Dendritic cell treated with granulocyte-macrophage colony-stimulating factor and Interleukin-4, amounts not matched to agents 40 ng/mL and 50 ng/mL, for 4 days (primary cell): ENCODE measurements around the gene ARHGEF38.

Experiments used
- H3K27ac Mint-ChIP-seq: one replicate; pipeline ENCODE4 v1.8.0; 2022; ENCODE audit warnings: mild to moderate bottlenecking, mixed read lengths
- H3K27me3 Mint-ChIP-seq: one replicate; pipeline ENCODE4 v1.8.0; 2022; ENCODE audit warnings: mild to moderate bottlenecking, mixed read lengths
- H3K36me3 Mint-ChIP-seq: one replicate; pipeline ENCODE4 v1.8.0; 2022; ENCODE audit warnings: low read depth, mixed read lengths
- H3K4me1 Mint-ChIP-seq: one replicate; pipeline ENCODE4 v1.8.0; 2022; ENCODE audit warnings: low read depth, mixed read lengths
- H3K4me3 Mint-ChIP-seq: one replicate; pipeline ENCODE4 v1.8.0; 2022; ENCODE audit warnings: mild to moderate bottlenecking, moderate library complexity, mixed read lengths
- H3K9me3 Mint-ChIP-seq: one replicate; pipeline ENCODE4 v1.8.0; 2022; ENCODE audit warnings: mixed read lengths
- intact Hi-C: fragments of 100-400 bp; cut with micrococcal nuclease; formaldehyde crosslinking; loops from one replicate; pipeline ENCODE4 v1.15.0; 2022

ARHGEF38 gene

GRCh38 chr4:105544520-105545286 is 7.7 kb upstream of the ARHGEF38 start:
- H3K27ac Mint-ChIP-seq = no peak overlapping the region
- H3K36me3 Mint-ChIP-seq = no peaks in the 10 kb centered on the region
- H3K4me3 Mint-ChIP-seq = no peak overlapping the region
- peaks cover 1% of the 10 kb centered on the region for H3K27me3 Mint-ChIP-seq
- H3K4me1 Mint-ChIP-seq = no peaks in the 10 kb centered on the region
- intact Hi-C loops = no loop called here
- no peaks in the 10 kb centered on the region for H3K9me3 Mint-ChIP-seq

- no peaks in the 10 kb centered on the region for H3K36me3 Mint-ChIP-seq
- no peaks in the 10 kb centered on the region for H3K4me1 Mint-ChIP-seq
- intact Hi-C loops = no loop called here
- peaks cover 1% of the 10 kb centered on the region for H3K27me3 Mint-ChIP-seq
- no peak overlapping the region for H3K27ac Mint-ChIP-seq
- no peaks in the 10 kb centered on the region for H3K9me3 Mint-ChIP-seq
- no peak overlapping the region for H3K4me3 Mint-ChIP-seq
Measured at GRCh38 chr4:105546086-105546485, 6.3 kb upstream of the ARHGEF38 start.

GRCh38 chr4:105547769-105548168 is 4.7 kb upstream of the ARHGEF38 start:
- Mint-ChIP-seq H3K4me3 (no peak overlapping the region), H3K27ac (no peak overlapping the region), H3K4me1 (no peaks in the 10 kb centered on the region), H3K27me3 (no peaks in the 10 kb centered on the region), H3K9me3 (no peaks in the 10 kb centered on the region), H3K36me3 (no peaks in the 10 kb centered on the region)
- intact Hi-C loops = no loop called here

DNA sequence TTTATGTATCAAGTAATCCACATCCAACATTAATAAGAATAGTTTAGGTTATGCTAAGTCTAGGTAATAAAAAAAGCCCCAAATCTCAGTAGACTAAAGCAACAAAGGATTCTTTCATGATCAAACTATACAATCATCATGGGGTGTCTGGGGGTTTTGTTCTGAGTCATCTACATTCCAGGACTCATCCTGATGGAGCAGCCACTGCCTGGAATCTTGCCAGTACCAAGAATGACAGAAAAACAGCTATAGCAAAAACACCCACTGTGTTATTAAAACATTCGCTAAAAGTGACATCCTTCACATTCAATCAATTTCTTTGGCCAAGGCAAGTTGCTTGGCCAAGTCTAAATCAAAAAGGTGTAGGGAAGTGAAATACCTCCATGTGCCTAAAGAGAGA is 3.9 kb upstream of the ARHGEF38 start:
- H3K9me3 Mint-ChIP-seq = no peaks in the 10 kb centered on the region
- no peaks in the 10 kb centered on the region for H3K4me1 Mint-ChIP-seq
- no peak overlapping the region for H3K27ac Mint-ChIP-seq
- H3K27me3 Mint-ChIP-seq = no peaks in the 10 kb centered on the region
- intact Hi-C loops = no loop called here
- no peak overlapping the region for H3K4me3 Mint-ChIP-seq
- no peaks in the 10 kb centered on the region for H3K36me3 Mint-ChIP-seq

DNA sequence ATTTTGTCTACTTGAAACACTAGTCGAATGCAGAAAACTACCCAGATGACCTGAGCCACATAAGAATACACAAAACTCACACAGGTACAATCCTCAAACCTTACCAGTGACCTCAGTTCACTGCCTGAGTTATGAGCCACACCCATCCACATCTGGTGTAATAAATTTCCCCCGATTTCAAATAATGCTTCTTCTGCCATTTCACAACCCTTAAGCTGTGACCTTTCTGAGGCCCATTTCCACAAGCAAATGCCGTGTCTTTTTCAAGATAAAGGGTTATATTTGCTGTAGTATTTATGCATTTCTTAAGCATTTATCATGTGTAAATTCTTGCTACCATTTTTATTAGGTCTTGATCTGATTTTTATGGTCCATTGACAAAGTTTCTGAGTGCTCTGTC is 1.8 kb upstream of the ARHGEF38 start:
- Mint-ChIP-seq H3K4me3 (no peak overlapping the region), H3K27me3 (no peaks in the 10 kb centered on the region), H3K9me3 (no peaks in the 10 kb centered on the region), H3K27ac (no peak overlapping the region), H3K36me3 (no peaks in the 10 kb centered on the region), H3K4me1 (no peaks in the 10 kb centered on the region)
- intact Hi-C loops = no loop called here

DNA sequence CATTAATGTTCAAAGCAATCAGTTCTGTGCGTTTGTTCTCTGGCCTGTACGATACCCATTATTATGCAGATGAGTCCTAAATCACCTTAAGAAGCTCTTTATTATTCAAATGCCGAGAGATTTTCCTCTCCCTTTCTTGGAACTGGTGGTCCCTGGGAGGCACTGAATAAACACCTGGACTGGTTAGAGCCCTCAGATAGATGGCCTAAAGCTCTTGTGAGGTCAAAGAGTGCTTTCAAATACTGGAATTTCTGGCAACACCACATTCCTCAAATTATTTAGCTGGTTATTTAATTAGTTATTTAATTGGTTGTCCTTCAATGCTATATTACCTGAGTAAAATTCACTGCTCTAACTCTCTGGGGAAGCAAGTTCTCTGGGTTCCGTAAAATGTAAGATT is 3.0 kb downstream of the ARHGEF38 start:
- no peak overlapping the region for H3K4me3 Mint-ChIP-seq
- H3K9me3 Mint-ChIP-seq = no peaks in the 10 kb centered on the region
- no peak overlapping the region for H3K27ac Mint-ChIP-seq
- no peaks in the 10 kb centered on the region for H3K36me3 Mint-ChIP-seq
- no peaks in the 10 kb centered on the region for H3K27me3 Mint-ChIP-seq
- H3K4me1 Mint-ChIP-seq = no peaks in the 10 kb centered on the region
- intact Hi-C loops = no loop called here

DNA sequence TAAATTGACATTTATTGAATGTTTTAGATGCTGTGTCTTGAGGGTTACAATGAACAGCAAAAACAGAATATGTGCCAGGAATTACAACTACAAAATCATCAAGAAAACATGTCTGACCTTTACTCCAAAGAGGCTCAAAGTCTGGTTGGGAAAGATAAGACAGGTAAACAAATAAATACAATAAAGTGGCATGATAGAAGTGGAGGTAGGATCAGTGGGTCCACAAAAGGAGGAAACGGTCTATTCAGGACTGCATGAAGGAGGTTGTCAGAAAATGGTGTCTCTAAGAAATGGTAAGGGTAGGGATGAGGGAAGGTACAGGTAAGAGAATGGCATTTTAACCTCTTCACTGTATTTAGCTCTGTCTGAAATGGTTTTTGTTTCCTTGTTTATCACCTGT is 3.8 kb downstream of the ARHGEF38 start:
- no peak overlapping the region for H3K4me3 Mint-ChIP-seq
- no peaks in the 10 kb centered on the region for H3K4me1 Mint-ChIP-seq
- no peaks in the 10 kb centered on the region for H3K36me3 Mint-ChIP-seq

DNA sequence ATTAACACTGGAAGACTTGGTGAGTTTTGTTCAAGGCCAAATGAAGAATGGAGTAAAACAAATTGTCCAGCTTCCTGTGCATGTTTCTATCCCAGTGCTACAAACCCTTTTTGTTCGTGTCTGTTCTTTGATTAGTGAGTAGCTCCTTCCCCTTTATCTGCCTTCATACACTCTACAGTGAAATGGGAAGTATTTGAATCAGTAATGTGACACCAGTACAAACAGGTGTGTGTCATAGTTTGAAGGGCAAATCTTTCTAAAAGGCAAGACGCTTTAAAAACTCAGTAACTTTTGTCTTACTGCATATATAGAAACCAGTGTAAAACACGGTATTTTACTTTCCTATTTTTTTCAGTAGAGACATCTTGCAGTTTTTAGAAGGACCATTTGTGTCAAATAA is 5.9 kb downstream of the ARHGEF38 start:
- no peaks in the 10 kb centered on the region for H3K27me3 Mint-ChIP-seq
- H3K9me3 Mint-ChIP-seq = no peaks in the 10 kb centered on the region
- no peaks in the 10 kb centered on the region for H3K36me3 Mint-ChIP-seq
- no peak overlapping the region for H3K4me3 Mint-ChIP-seq
- intact Hi-C loops = no loop called here
- no peak overlapping the region for H3K27ac Mint-ChIP-seq
- peaks cover 5% of the 10 kb centered on the region for H3K4me1 Mint-ChIP-seq

More for the DNA sequence above, 3.8 kb downstream of the ARHGEF38 start:
- Mint-ChIP-seq H3K9me3 (no peaks in the 10 kb centered on the region), H3K27me3 (no peaks in the 10 kb centered on the region), H3K27ac (no peak overlapping the region)
- intact Hi-C loops = no loop called here

DNA sequence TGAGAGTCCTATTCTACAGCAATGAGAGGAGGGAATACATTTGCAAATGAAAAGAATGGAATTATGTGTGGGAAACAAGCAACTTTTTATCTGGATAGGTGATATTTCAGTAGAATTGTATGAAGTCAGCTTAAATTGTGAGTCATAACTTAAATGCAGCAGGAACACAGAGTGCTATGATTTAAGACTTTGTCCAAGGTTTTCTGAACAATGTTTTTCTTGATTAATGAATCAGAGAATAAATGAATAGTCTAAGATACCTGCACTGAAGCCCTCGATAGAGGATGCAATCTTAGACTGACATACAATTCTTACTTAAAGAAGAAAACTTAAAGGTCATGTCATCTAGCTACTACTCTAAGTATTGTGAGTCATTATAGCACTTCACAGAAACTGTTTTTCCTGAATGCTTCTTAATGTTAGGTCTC is 8.0 kb downstream of the ARHGEF38 start:
- Mint-ChIP-seq H3K27me3 (no peaks in the 10 kb centered on the region), H3K4me3 (no peak overlapping the region), H3K36me3 (no peaks in the 10 kb centered on the region), H3K9me3 (no peaks in the 10 kb centered on the region), H3K4me1 (peaks cover 5% of the 10 kb centered on the region), H3K27ac (no peak overlapping the region)
- intact Hi-C loops = no loop called here

DNA sequence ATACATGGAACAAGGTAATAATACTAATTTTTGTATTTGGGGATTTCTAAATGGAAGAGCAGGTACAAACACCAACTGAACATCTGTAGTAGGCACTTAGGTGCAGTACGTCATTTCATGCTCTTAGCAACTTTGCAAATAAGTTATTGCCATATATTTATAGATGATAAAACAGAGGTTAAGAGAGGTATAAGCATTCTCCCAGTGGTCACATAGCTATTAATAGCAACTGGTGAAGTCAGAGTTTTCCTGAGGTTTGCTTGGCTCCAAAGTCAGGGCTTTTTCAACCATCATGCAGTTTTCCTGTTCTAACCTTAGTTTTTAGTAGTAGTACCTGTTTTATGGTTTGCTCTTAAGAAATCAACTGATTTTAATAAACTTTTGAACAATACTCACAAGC is 10.9 kb downstream of the ARHGEF38 start:
- Mint-ChIP-seq H3K27me3 (no peaks in the 10 kb centered on the region), H3K9me3 (no peaks in the 10 kb centered on the region), H3K27ac (no peak overlapping the region), H3K4me1 (peaks cover 5% of the 10 kb centered on the region), H3K4me3 (no peak overlapping the region), H3K36me3 (no peaks in the 10 kb centered on the region)
- intact Hi-C loops = no loop called here

DNA sequence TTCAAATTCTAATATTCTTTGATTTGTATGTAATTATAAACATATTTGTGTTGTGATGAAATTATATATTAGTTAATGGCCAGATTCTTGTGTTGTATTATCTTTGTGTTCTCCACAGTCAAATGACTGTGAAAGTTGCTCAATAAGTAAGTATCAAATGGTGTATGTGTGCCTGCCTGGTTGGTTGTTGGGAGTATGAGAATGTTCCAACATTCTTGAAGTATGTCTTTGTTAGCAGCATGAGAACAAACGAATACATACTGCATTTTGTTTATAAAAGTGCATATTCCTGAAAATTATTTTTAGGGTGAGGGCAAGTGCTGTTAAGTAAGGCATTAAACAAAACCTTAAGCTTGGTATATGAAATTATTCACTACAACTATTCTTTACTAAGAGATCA is 16.2 kb downstream of the ARHGEF38 start:
- intact Hi-C loops = no loop called here
- H3K9me3 Mint-ChIP-seq = no peaks in the 10 kb centered on the region
- H3K4me1 Mint-ChIP-seq = no peaks in the 10 kb centered on the region
- no peak overlapping the region for H3K4me3 Mint-ChIP-seq
- no peaks in the 10 kb centered on the region for H3K36me3 Mint-ChIP-seq
- H3K27ac Mint-ChIP-seq = no peak overlapping the region
- no peaks in the 10 kb centered on the region for H3K27me3 Mint-ChIP-seq

GRCh38 chr4:105569057-105569865 is 16.8 kb downstream of the ARHGEF38 start:
- intact Hi-C loops = no loop called here
- no peak overlapping the region for H3K27ac Mint-ChIP-seq
- H3K36me3 Mint-ChIP-seq = no peaks in the 10 kb centered on the region
- H3K27me3 Mint-ChIP-seq = no peaks in the 10 kb centered on the region
- no peaks in the 10 kb centered on the region for H3K4me1 Mint-ChIP-seq
- no peaks in the 10 kb centered on the region for H3K9me3 Mint-ChIP-seq
- no peak overlapping the region for H3K4me3 Mint-ChIP-seq

DNA sequence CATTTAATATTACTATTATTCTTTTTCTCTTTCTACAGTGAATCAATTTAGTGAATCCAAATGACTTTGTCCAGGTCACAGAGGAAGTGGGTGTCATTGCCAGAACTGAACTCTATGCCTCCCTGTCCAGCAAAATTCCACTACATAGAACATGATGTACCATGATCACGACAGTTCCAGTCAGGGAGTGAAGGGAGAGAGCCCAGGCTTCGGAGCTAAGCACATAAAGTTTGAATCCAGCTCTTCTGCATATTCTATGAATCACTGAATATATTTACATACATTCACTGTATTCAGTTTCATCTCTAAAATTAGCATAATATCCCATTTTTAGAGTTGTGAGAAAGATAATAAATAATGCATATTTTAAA is 17.4 kb downstream of the ARHGEF38 start:
- Mint-ChIP-seq H3K27me3 (no peaks in the 10 kb centered on the region), H3K27ac (no peak overlapping the region), H3K36me3 (no peaks in the 10 kb centered on the region), H3K4me1 (no peaks in the 10 kb centered on the region), H3K4me3 (no peak overlapping the region), H3K9me3 (no peaks in the 10 kb centered on the region)
- intact Hi-C loops = no loop called here

- Mint-ChIP-seq H3K4me3 (no peak overlapping the region), H3K27ac (no peak overlapping the region), H3K4me1 (no peaks in the 10 kb centered on the region), H3K9me3 (no peaks in the 10 kb centered on the region), H3K36me3 (no peaks in the 10 kb centered on the region), H3K27me3 (no peaks in the 10 kb centered on the region)
- intact Hi-C loops = no loop called here
Measured at GRCh38 chr4:105572296-105572695, 19.9 kb downstream of the ARHGEF38 start.
